HepG2 (cell line): Measurements from ENCODE around the gene BLVRA. TPM values are rescaled to one million over a fixed set of nuclear protein-coding genes. Genes with fewer than 3 reads are reported as not detected.

Experiments used
- ARID4A ChIP-seq: sonication (generic); formaldehyde crosslinking; IDR thresholded peaks from 2 replicates; pipeline ENCODE4 v1.5.0; 2020; ENCODE audit warnings: mild to moderate bottlenecking, missing genetic modification reagents, borderline replicate concordance
- ATF7-NPFF ChIP-seq: sonication (generic); formaldehyde crosslinking; IDR thresholded peaks from 2 replicates; pipeline ENCODE4 v1.8.1; 2023; ENCODE audit warnings: mild to moderate bottlenecking, low read depth, missing genetic modification reagents, moderate library complexity
- CHCHD3 ChIP-seq: sonication (generic); formaldehyde crosslinking; IDR thresholded peaks from 2 replicates; pipeline ENCODE4 v1.8.0; 2022; ENCODE audit warnings: mild to moderate bottlenecking, missing genetic modification reagents, moderate library complexity
- CREM ChIP-seq, 2 experiments: sonication (generic) in 1 of 2; formaldehyde crosslinking in 1 of 2; IDR thresholded peaks; 2 replicates each; pipeline versions ENCODE4 v1.4.0 to v1.6.1; 2016 to 2020; ENCODE audit warnings: antibody characterized with exemption in 1 of 2, mild to moderate bottlenecking in 1 of 2, missing genetic modification reagents in 1 of 2
- KDM6A ChIP-seq: IDR thresholded peaks from 2 replicates; pipeline ENCODE4 v1.6.1; 2016; ENCODE audit warnings: low read depth
- KIAA2018 ChIP-seq: sonication (generic); formaldehyde crosslinking; IDR thresholded peaks from 2 replicates; pipeline ENCODE4 v1.5.0; 2020; ENCODE audit warnings: mild to moderate bottlenecking, missing genetic modification reagents, borderline replicate concordance
- MXD1 ChIP-seq: sonication (generic); formaldehyde crosslinking; IDR thresholded peaks from 2 replicates; pipeline ENCODE4 v1.4.0; 2020; ENCODE audit warnings: mild to moderate bottlenecking, missing genetic modification reagents
- PAX8 ChIP-seq: sonication (generic); formaldehyde crosslinking; IDR thresholded peaks from 2 replicates; pipeline ENCODE4 v1.8.0; 2022; ENCODE audit warnings: mild to moderate bottlenecking, missing genetic modification reagents, borderline replicate concordance
- REL ChIP-seq: sonication (generic); formaldehyde crosslinking; conservative IDR thresholded peaks from 2 replicates; pipeline ENCODE4 v1.8.0; 2022; ENCODE audit warnings: mild to moderate bottlenecking, missing genetic modification reagents, moderate library complexity
- ZBTB21 ChIP-seq: sonication (generic); formaldehyde crosslinking; IDR thresholded peaks from 2 replicates; pipeline ENCODE4 v1.4.0; 2020; ENCODE audit warnings: missing genetic modification reagents
- ZBTB38 ChIP-seq: sonication (generic); formaldehyde crosslinking; IDR thresholded peaks from 2 replicates; pipeline ENCODE4 v1.5.1; 2020; ENCODE audit warnings: mild to moderate bottlenecking, missing genetic modification reagents
- ZFP36L1 ChIP-seq: sonication (generic); formaldehyde crosslinking; IDR thresholded peaks from 2 replicates; pipeline ENCODE4 v1.8.0; 2022; ENCODE audit warnings: mild to moderate bottlenecking, missing genetic modification reagents, moderate library complexity
- ZMYM4 ChIP-seq: sonication (generic); formaldehyde crosslinking; IDR thresholded peaks from 2 replicates; pipeline ENCODE4 v1.8.1; 2023; ENCODE audit warnings: mild to moderate bottlenecking, missing genetic modification reagents
- ZNF775 ChIP-seq: sonication (generic); formaldehyde crosslinking; IDR thresholded peaks from 2 replicates; pipeline ENCODE4 v1.4.0; 2020; ENCODE audit warnings: missing genetic modification reagents, mild to moderate bottlenecking, moderate library complexity, borderline replicate concordance
- ZZZ3 ChIP-seq: sonication (generic); formaldehyde crosslinking; IDR thresholded peaks from 2 replicates; pipeline ENCODE4 v1.4.0; 2020; ENCODE audit warnings: missing genetic modification reagents, mild to moderate bottlenecking, borderline replicate concordance
- polyA plus RNA-seq, 8 experiments: library from polyadenylated mRNA; depleted of rRNA in 3 of 8; stranded (reverse) in 7 of 8; unstranded in 1 of 8; fragments of >200 nt; fragmentation: Illumina TruSeq in 4 of 8; extraction: Trizol in 4 of 8; gene quantifications; 2 replicates each; pipeline versions ENCODE4 v1.2.1 to v1.2.3, GENCODE V29; 2011 to 2016; ENCODE audit warnings: low read depth in 4 of 8, missing spikeins in 1 of 8, mixed read lengths in 1 of 8; ENCODE audit not compliant: insufficient read depth in 1 of 8
- total RNA-seq, 5 experiments: library from RNA; depleted of rRNA; stranded (reverse); fragments of >200 nt; fragmentation: Illumina TruSeq; extraction: Trizol; gene quantifications; 2 replicates each; pipeline ENCODE4 v1.2.3, GENCODE V29; 2016; ENCODE audit warnings: low read depth in 1 of 5

The BLVRA gene
- total and polyA plus RNA-seq, 2 of the 13 experiments (the other 11 are each of a cell fraction or from before 2014, with no cell fraction given) = 39.2 to 64.2 TPM

DNA sequence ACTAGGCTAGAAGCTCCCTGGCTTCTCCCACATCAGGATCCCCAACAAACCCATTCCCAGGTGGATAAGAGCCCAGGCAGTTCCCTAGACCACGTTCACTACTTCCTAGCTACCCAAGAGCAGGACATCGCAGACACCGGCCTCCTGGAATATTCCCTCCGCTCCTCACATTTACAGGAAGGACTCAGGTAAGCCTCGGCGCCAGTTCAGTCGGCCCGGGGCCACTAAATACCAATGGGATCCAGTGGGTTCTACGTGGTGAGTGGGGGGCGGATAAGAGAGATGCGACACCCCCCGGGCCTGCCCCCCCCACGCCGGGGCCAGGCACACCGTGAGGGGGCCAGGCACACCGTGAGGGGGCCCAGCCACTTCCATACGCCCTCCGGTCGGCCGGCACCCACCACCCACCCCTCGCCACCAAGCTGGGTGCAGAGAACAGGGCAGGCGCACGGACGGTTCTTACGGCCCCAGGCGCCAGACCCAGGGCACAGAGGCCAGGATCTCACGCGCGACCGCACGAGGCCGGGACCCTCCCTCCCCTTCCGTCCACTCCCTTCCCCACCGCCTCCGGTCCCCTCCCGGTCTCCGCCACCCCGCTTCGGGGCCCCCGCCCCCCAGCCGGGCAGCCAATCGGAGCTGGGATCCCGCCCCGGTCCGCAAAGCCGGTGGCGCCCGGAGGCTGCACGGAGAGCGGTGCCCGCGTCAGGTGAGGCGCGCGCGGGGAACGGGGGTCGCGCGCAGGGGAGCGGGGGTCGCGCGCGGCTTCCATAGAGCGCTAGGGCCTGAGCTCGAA, at the start of gene BLVRA (continued):
- TF ChIP-seq KIAA2018 (CRISPR knock-in tag) (no peak), ZNF775 (CRISPR knock-in tag) (no peak), ARID4A (peak; percentile 70), PAX8 (CRISPR knock-in tag) (no peak), KDM6A (CRISPR knock-in tag) (no peak), ZBTB38 (CRISPR knock-in tag) (peak; percentile 38; the same call in 1 of the 2 replicates), CREM (IDR thresholded peaks at IDR 0.05) (no peak), CREM (CRISPR knock-in tag; IDR thresholded peaks at IDR 0.05) (no peak), ZMYM4 (CRISPR knock-in tag) (peak; percentile 64; the same call in 1 of the 2 replicates), ZBTB21 (CRISPR knock-in tag) (no peak), CHCHD3 (no peak), MXD1 (peak; percentile 47), ZZZ3 (CRISPR knock-in tag) (no peak), REL (CRISPR knock-in tag) (no peak), ZFP36L1 (peak; percentile 48; the same call in 1 of the 2 replicates), ATF7-NPFF (CRISPR knock-in tag) (peak; percentile 18; the same call in 1 of the 2 replicates)
